Nephron progenitor cell (in vitro differentiated cells): ENCODE results near the gene EHD1.

Experiments used
- DNase-seq: peaks from one replicate; pipeline ENCODE4 v3.0.0; 2021
- H3K27ac Mint-ChIP-seq: 2 replicates; pipeline ENCODE4 v1.8.0; 2021; ENCODE audit warnings: mild to moderate bottlenecking, moderate library complexity, mixed read lengths
- H3K27me3 Mint-ChIP-seq: 2 replicates; pipeline ENCODE4 v1.8.0; 2021; ENCODE audit warnings: mild to moderate bottlenecking, low read depth, mixed read lengths; ENCODE audit not compliant: poor library complexity
- H3K36me3 Mint-ChIP-seq: 2 replicates; pipeline ENCODE4 v1.8.0; 2021; ENCODE audit warnings: low read depth, mixed read lengths
- H3K4me1 Mint-ChIP-seq: 2 replicates; pipeline ENCODE4 v1.8.0; 2021; ENCODE audit warnings: mixed read lengths
- H3K4me3 Mint-ChIP-seq: 2 replicates; pipeline ENCODE4 v1.8.0; 2021; ENCODE audit warnings: mild to moderate bottlenecking, moderate library complexity, mixed read lengths
- H3K9me3 Mint-ChIP-seq: 2 replicates; pipeline ENCODE4 v1.8.0; 2021; ENCODE audit warnings: mild to moderate bottlenecking, moderate library complexity, mixed read lengths
- CTCF ChIP-seq: fragments of 200-600 bp; sonication (generic); IDR thresholded peaks from 2 replicates; pipeline ENCODE4 v1.5.0; 2021; ENCODE audit warnings: antibody characterized with exemption

The EHD1 gene

DNA sequence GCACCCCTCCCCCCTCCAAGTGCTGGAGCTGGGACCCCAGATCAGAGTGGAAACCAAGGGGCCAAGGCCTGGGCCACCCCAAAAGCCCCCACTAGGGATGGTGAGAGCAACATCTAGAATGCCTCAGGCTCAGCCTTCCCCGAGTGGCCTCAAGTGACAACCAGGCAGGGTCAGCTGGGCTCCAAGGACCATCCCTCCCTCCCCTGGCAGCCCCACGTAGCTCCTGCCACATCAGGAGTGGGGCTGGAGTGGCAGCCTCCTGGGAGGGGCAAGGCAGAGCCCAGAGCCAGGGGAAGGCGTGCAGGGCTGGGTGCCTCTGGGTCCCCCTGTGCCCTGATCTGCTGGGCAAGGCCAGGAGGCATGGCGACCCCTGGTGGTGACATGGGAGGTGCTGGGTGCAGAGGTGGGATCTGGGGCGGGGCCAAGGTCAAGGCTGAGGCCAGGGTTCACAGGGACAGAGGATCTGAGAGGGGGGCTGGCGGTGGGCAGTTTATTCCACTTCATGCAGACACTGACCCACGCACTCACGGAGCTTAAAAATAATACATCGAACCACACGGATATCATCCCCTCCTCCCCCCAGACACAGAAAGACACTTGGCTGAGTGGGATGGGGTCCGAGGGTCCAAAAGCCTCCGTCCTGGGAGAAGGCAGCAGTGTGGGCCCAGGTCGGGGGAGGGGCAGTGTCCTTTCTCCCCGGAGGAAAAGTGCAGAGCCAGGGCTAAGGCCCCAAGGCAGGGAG is 15.8 kb upstream of the EHD1 start:
- Mint-ChIP-seq H3K4me1 (peaks cover 26% of the 10 kb centered on the region), H3K4me3 (no peak overlapping the region), H3K27ac (no peak overlapping the region), H3K27me3 (peaks cover 3% of the 10 kb centered on the region), H3K36me3 (peaks cover 5% of the 10 kb centered on the region), H3K9me3 (no peaks in the 10 kb centered on the region)
- DNase-seq = peak; percentile 96
- TF ChIP-seq CTCF = peak; percentile 89

- peaks cover 3% of the 10 kb centered on the region for H3K27me3 Mint-ChIP-seq
- TF ChIP-seq CTCF = no peak
- H3K27ac Mint-ChIP-seq = no peak overlapping the region
- no peaks in the 10 kb centered on the region for H3K9me3 Mint-ChIP-seq
- H3K36me3 Mint-ChIP-seq = peaks cover 5% of the 10 kb centered on the region
- peaks cover 34% of the 10 kb centered on the region for H3K4me1 Mint-ChIP-seq
- DNase-seq = no peak
- H3K4me3 Mint-ChIP-seq = no peak overlapping the region
Measured at GRCh38 chr11:64893194-64894069, 15.0 kb upstream of the EHD1 start.

DNA sequence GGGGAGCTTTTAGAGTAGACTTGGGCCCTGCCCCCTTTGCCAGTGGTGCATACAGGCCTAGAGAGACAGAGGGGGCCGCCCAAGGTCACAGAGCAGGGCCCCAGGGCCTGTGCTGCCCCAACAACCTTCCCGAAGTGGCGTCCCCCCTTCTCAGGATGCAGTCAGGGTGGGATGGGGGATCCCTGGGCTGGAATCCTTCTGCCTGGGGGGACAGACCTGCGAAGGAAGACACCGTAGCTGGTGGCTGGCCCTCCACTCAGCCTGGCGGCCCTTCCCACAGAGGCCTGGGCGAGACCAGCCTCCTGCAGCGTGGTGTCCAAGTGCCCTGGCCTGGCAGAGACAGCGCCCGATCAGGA is 14.4 kb upstream of the EHD1 start:
- no peak for TF ChIP-seq CTCF
- DNase-seq = no peak
- Mint-ChIP-seq H3K27me3 (peaks cover 3% of the 10 kb centered on the region), H3K9me3 (no peaks in the 10 kb centered on the region), H3K4me1 (peaks cover 40% of the 10 kb centered on the region), H3K36me3 (peaks cover 5% of the 10 kb centered on the region), H3K27ac (no peak overlapping the region), H3K4me3 (no peak overlapping the region)

GRCh38 chr11:64892411-64892831 is 14.0 kb upstream of the EHD1 start:
- Mint-ChIP-seq H3K36me3 (peaks cover 5% of the 10 kb centered on the region), H3K27me3 (peaks cover 3% of the 10 kb centered on the region), H3K4me1 (peaks cover 43% of the 10 kb centered on the region), H3K27ac (peak overlapping the region; percentile 48), H3K4me3 (no peak overlapping the region), H3K9me3 (no peaks in the 10 kb centered on the region)
- no peak for DNase-seq
- TF ChIP-seq CTCF = no peak

- no peak overlapping the region for H3K27ac Mint-ChIP-seq
- TF ChIP-seq CTCF = no peak
- DNase-seq = no peak
- peaks cover under 1% of the 10 kb centered on the region for H3K36me3 Mint-ChIP-seq
- H3K9me3 Mint-ChIP-seq = no peaks in the 10 kb centered on the region
- H3K4me3 Mint-ChIP-seq = no peak overlapping the region
- peaks cover 3% of the 10 kb centered on the region for H3K27me3 Mint-ChIP-seq
- peaks cover 46% of the 10 kb centered on the region for H3K4me1 Mint-ChIP-seq
Measured at GRCh38 chr11:64891880-64892279, 13.5 kb upstream of the EHD1 start.
